Effector memory CD8-positive, alpha-beta T cell (primary cell): ENCODE data around the gene CCDC57.

Experiments
- ATAC-seq: fragments of 150-1000 bp; cut with Tn5 transposase; replicated peaks from 2 replicates; pipeline ENCODE4 v1.10.0; 2021; ENCODE audit warnings: mild to moderate bottlenecking, moderate library complexity
- DNase-seq, 3 experiments: peaks; one replicate each; pipeline ENCODE4 v3.0.0; 2021
- H3K27ac Mint-ChIP-seq, 2 donors: one replicate each; pipeline ENCODE4 v1.8.0; 2022; ENCODE audit warnings: mild to moderate bottlenecking in 2 of 2, mixed read lengths in 2 of 2, moderate library complexity in 2 of 2
- H3K27me3 Mint-ChIP-seq, 2 donors: one replicate each; pipeline ENCODE4 v1.8.0; 2022; ENCODE audit warnings: mixed read lengths in 2 of 2
- H3K36me3 Mint-ChIP-seq: one replicate; pipeline ENCODE4 v1.8.0; 2022; ENCODE audit warnings: mild to moderate bottlenecking, moderate library complexity, mixed read lengths; ENCODE audit not compliant: insufficient read depth
- H3K4me1 Mint-ChIP-seq, 2 donors: one replicate each; pipeline ENCODE4 v1.8.0; 2022; ENCODE audit warnings: low read depth in 2 of 2, mixed read lengths in 2 of 2
- H3K4me3 Mint-ChIP-seq, 2 donors: one replicate each; pipeline ENCODE4 v1.8.0; 2022; ENCODE audit warnings: mild to moderate bottlenecking in 2 of 2, mixed read lengths in 2 of 2, moderate library complexity in 2 of 2
- H3K9me3 Mint-ChIP-seq, 2 donors: one replicate each; pipeline ENCODE4 v1.8.0; 2022; ENCODE audit warnings: mixed read lengths in 2 of 2

CCDC57 gene

DNA sequence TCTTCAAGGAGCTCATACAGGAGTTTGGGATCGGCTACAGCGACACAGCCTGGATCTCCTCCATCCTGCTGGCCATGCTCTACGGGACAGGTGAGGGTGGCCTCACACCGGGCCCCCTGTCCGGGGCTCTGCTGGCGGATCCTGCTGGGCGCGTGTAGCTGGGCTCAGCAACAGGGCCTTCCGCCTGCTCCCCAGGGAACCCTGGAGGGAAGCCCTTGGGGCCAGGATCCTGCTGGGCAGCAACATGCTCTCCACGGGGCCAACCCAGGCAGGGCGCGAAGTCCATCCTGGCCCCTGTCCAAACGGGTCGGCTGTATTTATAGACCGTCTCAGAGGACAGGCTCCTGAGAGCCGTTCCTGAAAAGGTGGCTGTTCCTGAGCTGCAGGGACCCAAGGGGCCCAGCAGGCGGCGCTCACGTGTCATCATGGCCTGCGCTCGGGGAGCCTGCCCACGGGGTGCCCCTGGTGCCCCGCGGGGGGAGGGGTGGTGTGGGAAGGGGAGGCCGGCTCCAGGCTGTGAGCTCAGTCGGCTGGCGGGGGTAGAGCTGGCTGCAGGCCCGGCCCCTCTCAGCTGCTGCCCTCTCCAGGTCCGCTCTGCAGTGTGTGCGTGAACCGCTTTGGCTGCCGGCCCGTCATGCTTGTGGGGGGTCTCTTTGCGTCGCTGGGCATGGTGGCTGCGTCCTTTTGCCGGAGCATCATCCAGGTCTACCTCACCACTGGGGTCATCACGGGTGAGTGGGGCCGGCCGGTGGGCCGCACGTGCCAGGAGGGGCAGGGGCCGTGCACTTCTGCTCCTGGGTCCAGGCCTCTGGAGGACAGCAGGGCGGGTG lies 23.7 kb upstream of the CCDC57 start:
- H3K4me3 Mint-ChIP-seq = peak overlapping the region in 1 of 2 donors; percentile 14
- DNase-seq = peak; percentile 56 to 69 (median 65)
- H3K4me1 Mint-ChIP-seq = peaks cover 22 to 38% of the 10 kb centered on the region in 2 donors

DNA sequence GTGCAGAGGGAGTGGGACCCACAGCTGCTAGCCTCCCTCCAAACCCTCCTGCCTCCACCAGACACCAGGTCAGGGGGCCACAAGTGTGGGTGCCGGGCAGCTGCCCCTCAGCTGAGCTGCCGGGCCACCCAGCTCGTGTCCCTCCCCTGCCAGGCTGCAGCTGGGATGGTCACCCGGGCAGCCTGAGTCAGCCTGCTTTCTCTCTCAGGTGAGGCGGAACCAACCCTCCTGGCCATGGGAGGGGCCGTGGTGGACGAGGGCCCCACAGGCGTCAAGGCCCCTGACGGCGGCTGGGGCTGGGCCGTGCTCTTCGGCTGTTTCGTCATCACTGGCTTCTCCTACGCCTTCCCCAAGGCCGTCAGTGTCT lies 23.1 kb upstream of the CCDC57 start:
- Mint-ChIP-seq H3K4me1 (peaks cover 21 to 36% of the 10 kb centered on the region in 2 donors), H3K27me3 (no peaks in the 10 kb centered on the region), H3K4me3 (peak overlapping the region in 1 of 2 donors; percentile 14), H3K36me3 (peaks cover 88% of the 10 kb centered on the region), H3K27ac (peak overlapping the region; percentile 75 to 84), H3K9me3 (no peaks in the 10 kb centered on the region)
- DNase-seq = no peak
- no peak for ATAC-seq

More for the DNA sequence above, 23.7 kb upstream of the CCDC57 start:
- no peaks in the 10 kb centered on the region for H3K9me3 Mint-ChIP-seq
- H3K36me3 Mint-ChIP-seq = peaks cover 93% of the 10 kb centered on the region
- H3K27ac Mint-ChIP-seq = peak overlapping the region; percentile 75 to 84
- ATAC-seq = peak; percentile 34
- H3K27me3 Mint-ChIP-seq = no peaks in the 10 kb centered on the region

DNA sequence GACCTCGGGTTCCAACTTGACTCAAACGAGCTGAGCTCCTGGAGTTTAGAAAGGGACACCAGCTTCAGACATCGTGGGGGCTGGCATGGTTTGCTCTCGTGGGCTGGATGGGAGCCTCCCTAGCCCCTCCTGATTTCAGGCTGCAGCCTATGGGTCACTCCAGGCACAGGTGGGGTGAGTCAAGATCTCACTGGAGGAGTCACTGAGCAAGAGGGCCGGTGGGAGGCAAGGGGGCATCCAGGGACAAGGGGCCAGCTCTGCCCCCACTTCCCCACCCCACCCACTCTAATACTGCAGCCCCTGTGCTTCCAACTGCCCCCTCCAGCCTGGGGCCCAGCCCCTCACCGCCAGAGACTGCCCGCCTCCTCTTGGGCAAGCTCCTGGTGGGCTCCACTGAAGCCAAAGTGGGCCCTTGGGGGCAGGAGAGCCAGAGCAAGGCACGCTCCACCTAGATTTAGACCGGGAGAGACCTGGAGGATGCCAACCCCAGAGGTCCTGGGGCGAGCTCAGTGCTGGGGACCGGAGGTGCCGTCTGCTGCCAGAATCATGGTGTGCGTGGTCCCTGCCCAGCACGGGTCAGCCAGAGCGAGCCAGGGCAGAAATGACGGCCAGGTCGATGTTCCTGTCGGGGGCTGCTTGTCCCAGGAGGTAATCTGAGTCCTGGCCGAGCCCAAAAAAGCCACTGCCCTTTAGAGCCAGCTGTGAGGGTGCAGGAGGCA lies 22.6 kb upstream of the CCDC57 start:
- Mint-ChIP-seq H3K36me3 (peaks cover 85% of the 10 kb centered on the region), H3K4me1 (peaks cover 22 to 30% of the 10 kb centered on the region in 2 donors), H3K27ac (peak overlapping the region; percentile 77 to 84), H3K9me3 (no peaks in the 10 kb centered on the region), H3K4me3 (no peak overlapping the region), H3K27me3 (no peaks in the 10 kb centered on the region)
- ATAC-seq = no peak
- no peak for DNase-seq

DNA sequence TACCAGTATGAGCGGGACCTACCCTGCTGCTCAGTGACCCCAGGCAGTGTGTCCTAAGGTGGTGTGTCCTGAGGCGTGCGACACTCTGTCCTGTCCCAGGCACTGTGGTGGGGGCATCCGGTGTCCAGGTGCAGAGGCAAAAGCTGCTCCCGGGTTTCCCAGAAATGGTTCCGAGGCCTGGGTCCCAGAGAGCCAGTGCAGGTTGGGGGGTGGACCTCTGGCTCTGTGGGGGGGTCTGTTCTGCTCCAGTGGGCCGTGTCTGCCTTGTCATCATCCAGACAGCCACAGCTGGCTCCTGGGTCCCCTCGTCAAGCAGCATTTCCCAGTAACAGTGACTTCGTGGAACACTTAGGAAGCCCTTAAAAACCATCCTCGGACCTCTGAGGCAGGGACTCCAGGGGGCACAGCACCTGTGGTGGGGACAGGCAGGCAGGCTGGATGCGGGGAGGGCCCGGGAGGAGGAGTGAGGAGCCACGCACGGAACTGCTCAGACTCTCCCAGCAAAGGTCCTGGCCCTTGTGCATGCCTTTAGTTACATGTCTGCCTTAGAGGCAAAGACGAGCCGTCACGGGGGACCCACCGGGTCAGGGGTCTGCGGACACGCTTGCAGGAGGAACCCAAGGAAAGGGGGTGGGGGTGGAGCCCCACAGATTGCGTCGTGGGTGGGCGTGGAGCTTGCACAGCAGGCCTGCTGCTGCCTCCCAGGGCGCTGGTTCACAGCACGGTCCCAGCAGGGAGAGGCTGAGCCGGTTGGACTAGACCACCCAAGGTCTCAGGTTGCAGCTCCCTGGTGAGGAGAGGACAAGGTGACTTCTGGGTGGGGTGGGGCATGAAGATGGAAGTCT lies 21.8 kb upstream of the CCDC57 start:
- Mint-ChIP-seq H3K4me1 (peaks cover 22 to 32% of the 10 kb centered on the region in 2 donors), H3K4me3 (no peak overlapping the region), H3K9me3 (no peaks in the 10 kb centered on the region), H3K36me3 (peaks cover 85% of the 10 kb centered on the region), H3K27ac (peak overlapping the region; percentile 77 to 84), H3K27me3 (no peaks in the 10 kb centered on the region)
- DNase-seq (no peak), ATAC-seq (no peak)

GRCh38 chr17:82232876-82233785 lies 20.5 kb upstream of the CCDC57 start:
- peak overlapping the region in 1 of 2 donors; percentile 38 for H3K4me3 Mint-ChIP-seq
- H3K27ac Mint-ChIP-seq = peak overlapping the region; percentile 33 to 49
- ATAC-seq (no peak), DNase-seq (no peak)
- peaks cover 11 to 20% of the 10 kb centered on the region in 2 donors for H3K4me1 Mint-ChIP-seq
- H3K36me3 Mint-ChIP-seq = peaks cover 78% of the 10 kb centered on the region
- no peaks in the 10 kb centered on the region for H3K9me3 Mint-ChIP-seq
- H3K27me3 Mint-ChIP-seq = no peaks in the 10 kb centered on the region

GRCh38 chr17:82232322-82232820 lies 19.7 kb upstream of the CCDC57 start:
- peaks cover 10 to 18% of the 10 kb centered on the region in 2 donors for H3K4me1 Mint-ChIP-seq
- H3K27ac Mint-ChIP-seq = peak overlapping the region in 1 of 2 donors; percentile 23
- no peaks in the 10 kb centered on the region for H3K27me3 Mint-ChIP-seq
- DNase-seq (no peak), ATAC-seq (no peak)
- H3K4me3 Mint-ChIP-seq = peak overlapping the region in 1 of 2 donors; percentile 25
- H3K9me3 Mint-ChIP-seq = no peaks in the 10 kb centered on the region
- H3K36me3 Mint-ChIP-seq = peaks cover 71% of the 10 kb centered on the region

- H3K27me3 Mint-ChIP-seq = no peaks in the 10 kb centered on the region
- no peaks in the 10 kb centered on the region for H3K9me3 Mint-ChIP-seq
- H3K27ac Mint-ChIP-seq = peak overlapping the region in 1 of 2 donors; percentile 23
- H3K4me1 Mint-ChIP-seq = peaks cover 10 to 21% of the 10 kb centered on the region in 2 donors
- H3K36me3 Mint-ChIP-seq = peaks cover 65% of the 10 kb centered on the region
- peak overlapping the region in 1 of 2 donors; percentile 25 for H3K4me3 Mint-ChIP-seq
- DNase-seq (no peak), ATAC-seq (no peak)
Measured at GRCh38 chr17:82231562-82232321, 19.1 kb upstream of the CCDC57 start.

DNA sequence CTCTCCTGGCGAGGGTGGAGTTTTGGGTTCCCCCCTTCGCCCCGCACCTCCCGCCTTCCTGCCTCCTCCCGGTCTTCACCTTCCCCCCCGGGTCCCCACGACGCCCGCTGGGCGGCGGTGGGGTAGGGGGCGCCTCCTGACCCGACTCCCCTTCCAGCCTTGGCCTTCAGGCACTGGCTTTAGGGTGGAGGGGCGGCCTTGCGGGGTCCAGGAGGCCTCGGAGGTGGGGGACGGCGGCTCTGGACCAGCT lies 18.6 kb upstream of the CCDC57 start:
- peak in 1 of 3 experiments; percentile 40 for DNase-seq
- peak overlapping the region in 1 of 2 donors; percentile 10 for H3K4me3 Mint-ChIP-seq
- H3K36me3 Mint-ChIP-seq = peaks cover 60% of the 10 kb centered on the region
- peak; percentile 20 for ATAC-seq
- no peaks in the 10 kb centered on the region for H3K9me3 Mint-ChIP-seq
- no peak overlapping the region for H3K27ac Mint-ChIP-seq
- H3K4me1 Mint-ChIP-seq = peaks cover 10 to 20% of the 10 kb centered on the region in 2 donors
- H3K27me3 Mint-ChIP-seq = no peaks in the 10 kb centered on the region

DNA sequence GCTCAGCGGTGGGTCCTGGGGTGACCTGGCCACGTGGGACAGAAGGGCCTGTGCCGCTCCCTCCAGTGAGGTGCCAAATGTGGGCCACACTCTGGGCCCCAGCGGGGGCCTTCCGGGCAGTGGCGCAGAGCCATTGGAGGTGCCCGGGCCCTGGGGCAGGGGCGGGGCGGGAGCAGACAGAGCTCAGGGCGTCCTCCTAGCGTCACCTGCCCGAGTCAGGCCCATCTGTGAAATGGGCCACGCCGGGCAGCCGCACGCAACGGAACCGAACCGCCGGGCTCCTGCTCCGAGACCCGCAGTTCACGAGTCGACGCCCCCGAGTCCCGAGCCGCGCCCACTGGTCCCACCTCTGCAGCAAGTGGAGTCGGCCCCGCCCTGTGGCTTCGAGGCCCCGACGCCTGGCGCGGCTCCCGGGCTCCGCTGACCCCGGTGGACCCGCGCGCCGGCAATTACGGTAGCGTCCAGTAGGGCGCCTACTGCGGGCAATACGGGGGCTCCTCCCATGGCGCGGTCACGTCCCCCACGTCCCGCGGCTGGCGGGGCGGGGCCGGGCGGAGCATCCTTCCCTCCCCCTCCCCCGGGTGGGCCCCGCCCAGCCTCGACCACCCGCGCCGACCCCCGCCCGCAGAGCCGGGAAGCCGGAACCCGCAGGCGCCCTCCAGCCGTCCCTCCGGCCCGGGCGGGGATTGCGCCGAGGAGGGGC lies 18.1 kb upstream of the CCDC57 start:
- no peaks in the 10 kb centered on the region for H3K27me3 Mint-ChIP-seq
- peak overlapping the region; percentile 75 to 77 for H3K4me3 Mint-ChIP-seq
- H3K9me3 Mint-ChIP-seq = no peaks in the 10 kb centered on the region
- ATAC-seq = peak; percentile 43
- H3K36me3 Mint-ChIP-seq = peaks cover 55% of the 10 kb centered on the region
- H3K4me1 Mint-ChIP-seq = peaks cover 10 to 16% of the 10 kb centered on the region in 2 donors
- H3K27ac Mint-ChIP-seq = no peak overlapping the region
- peak; percentile 61 to 72 (median 67) for DNase-seq

DNA sequence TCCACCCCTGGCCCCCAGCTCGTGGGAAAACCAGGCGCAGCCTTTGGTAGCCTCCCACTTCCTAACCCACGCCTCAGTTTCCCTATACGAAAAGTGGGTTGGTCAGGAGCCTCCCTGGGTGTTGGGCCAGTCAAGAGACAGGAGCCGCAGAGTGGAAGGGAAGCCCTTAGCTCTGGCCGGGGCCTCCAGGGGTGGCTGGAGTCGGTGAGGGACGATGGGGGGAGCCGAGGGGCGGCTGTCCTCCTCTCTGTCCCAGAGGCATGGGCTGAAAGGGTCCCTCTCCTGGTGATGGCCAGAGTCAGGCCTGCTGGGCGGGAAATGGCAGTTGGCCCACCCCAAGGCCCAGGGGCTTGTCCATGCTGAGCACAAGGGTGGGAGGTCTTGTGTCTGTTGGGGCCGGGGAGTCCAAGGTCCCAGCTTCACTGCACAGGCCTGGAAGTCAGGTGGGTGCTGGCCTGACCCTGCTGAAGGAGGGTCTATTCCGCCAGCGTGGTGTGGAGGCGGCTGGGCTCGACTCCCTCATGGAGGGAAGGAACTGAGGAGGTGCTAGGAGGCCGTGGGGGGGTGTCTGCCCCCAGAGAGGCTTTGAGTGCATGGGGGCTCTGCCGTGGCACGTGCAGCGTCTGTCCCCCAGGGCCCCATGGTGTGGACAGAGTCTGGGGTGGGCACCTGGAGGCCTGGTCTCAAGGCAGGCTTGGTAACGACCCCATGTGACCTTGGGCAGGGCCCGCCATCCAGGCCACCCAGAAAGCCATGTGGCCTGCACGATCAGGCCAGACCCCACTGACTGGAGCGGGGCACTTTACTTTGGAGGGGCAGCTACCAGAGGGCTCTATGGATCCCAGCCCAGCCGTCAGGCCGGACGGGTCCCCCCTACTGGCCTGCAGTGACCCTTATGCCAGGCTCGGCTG lies 17.3 kb upstream of the CCDC57 start:
- Mint-ChIP-seq H3K4me3 (peak overlapping the region; percentile 75 to 77), H3K36me3 (peaks cover 54% of the 10 kb centered on the region), H3K27ac (peak overlapping the region; percentile 55 to 59), H3K4me1 (peaks cover 10 to 13% of the 10 kb centered on the region in 2 donors), H3K27me3 (no peaks in the 10 kb centered on the region), H3K9me3 (no peaks in the 10 kb centered on the region)
- no peak for ATAC-seq
- no peak for DNase-seq
